ENCODE data around the gene LRRC36. TPM values are rescaled to one million over a fixed set of nuclear protein-coding genes. Genes with fewer than 3 reads are reported as not detected.

Gene LRRC36
- total RNA-seq, 1 experiment from 2014 or later = 0.13 TPM

DNA sequence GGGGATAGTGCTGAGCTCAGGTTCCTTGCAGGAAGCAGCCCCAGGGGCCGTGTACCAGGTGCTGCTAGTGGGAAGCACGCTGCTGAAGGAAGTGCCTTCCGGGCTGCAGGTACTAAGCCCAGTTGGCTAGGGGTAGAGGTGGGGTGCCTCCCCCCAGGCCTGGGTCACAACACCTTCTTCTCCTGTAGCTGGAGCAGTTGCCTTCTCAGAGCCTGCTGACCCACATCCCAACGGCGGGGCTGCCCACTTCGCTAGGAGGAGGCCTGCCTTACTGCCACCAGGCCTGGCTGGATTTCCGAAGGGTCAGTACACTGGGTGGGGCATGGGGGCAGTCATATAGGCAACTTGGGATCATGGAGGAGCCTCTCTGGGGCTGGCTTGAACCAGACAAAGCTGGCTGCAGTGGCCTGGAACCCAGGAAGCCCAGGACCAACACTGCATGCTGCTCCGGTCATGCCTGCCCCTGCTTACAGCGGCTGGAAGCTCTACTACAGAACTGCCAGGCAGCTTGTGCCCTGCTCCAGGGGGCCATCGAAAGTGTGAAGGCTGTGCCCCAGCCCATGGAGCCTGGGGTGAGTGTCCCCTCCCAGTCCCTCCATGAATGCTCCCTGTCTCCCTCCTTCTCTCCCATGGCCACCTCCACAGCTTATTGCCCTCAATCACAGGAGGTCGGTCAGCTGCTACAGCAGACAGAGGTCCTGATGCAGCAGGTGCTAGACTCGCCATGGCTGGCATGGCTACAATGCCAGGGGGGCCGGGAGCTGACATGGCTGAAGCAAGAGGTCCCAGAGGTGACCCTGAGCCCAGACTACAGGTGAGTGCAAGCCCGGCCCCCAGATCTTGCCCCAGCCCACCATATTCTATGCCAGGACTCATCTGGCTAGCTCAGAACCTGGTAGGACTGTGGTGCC, 44.8 kb upstream of the LRRC36 start:
- Mint-ChIP-seq H3K36me3 (no peaks in the 10 kb centered on the region), H3K27ac (no peak overlapping the region), H3K27me3 (ENCODE audit: low read depth) (peaks cover 23% of the 10 kb centered on the region), H3K9me3 (no peaks in the 10 kb centered on the region), H3K4me3 (no peak overlapping the region), H3K4me1 (peaks cover 2% of the 10 kb centered on the region; the same call in 1 of the 2 replicates)
- TF ChIP-seq SMAD3 (CRISPR knock-in tag; IDR thresholded peaks at IDR 0.05; ENCODE audit: borderline replicate concordance) = no peak
- TF ChIP-seq FOXJ3 (CRISPR knock-in tag; IDR thresholded peaks at IDR 0.05; ENCODE audit: borderline replicate concordance) = no peak
- TF ChIP-seq, protein P1, sequence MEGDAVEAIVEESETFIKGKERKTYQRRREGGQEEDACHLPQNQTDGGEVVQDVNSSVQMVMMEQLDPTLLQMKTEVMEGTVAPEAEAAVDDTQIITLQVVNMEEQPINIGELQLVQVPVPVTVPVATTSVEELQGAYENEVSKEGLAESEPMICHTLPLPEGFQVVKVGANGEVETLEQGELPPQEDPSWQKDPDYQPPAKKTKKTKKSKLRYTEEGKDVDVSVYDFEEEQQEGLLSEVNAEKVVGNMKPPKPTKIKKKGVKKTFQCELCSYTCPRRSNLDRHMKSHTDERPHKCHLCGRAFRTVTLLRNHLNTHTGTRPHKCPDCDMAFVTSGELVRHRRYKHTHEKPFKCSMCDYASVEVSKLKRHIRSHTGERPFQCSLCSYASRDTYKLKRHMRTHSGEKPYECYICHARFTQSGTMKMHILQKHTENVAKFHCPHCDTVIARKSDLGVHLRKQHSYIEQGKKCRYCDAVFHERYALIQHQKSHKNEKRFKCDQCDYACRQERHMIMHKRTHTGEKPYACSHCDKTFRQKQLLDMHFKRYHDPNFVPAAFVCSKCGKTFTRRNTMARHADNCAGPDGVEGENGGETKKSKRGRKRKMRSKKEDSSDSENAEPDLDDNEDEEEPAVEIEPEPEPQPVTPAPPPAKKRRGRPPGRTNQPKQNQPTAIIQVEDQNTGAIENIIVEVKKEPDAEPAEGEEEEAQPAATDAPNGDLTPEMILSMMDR (IDR thresholded peaks at IDR 0.05) = no peak
- TF ChIP-seq FOXP1 (CRISPR knock-in tag; IDR thresholded peaks at IDR 0.05; ENCODE audit: borderline replicate concordance) = no peak
- no peak for TF ChIP-seq ZBTB21 (CRISPR knock-in tag; IDR thresholded peaks at IDR 0.05; ENCODE audit: borderline replicate concordance)
- no peak for TF ChIP-seq USF2 (CRISPR knock-in tag; IDR thresholded peaks at IDR 0.05)
- TF ChIP-seq MXD4 (CRISPR knock-in tag; IDR thresholded peaks at IDR 0.05; ENCODE audit: borderline replicate concordance) = no peak
- no peak for DNase-seq (ENCODE audit: low spot score)
- CTCF ChIA-PET = interaction anchor here (1.1 to 3.4 kb wide), 10 partner anchors 17 to 452 kb away, joined by 3 to 27 read pairs (median 6); partner anchors contain the start of genes KCTD19, LRRC36, NAE1 and TPPP3
- no peak for ATAC-seq
- POLR2A ChIA-PET = no interaction called here

GRCh38 chr16:67282447-67282805, 44.2 kb upstream of the LRRC36 start:
- H3K9me3 Mint-ChIP-seq = no peaks in the 10 kb centered on the region
- DNase-seq (ENCODE audit: low spot score) (no peak), ATAC-seq (no peak)
- H3K4me3 Mint-ChIP-seq = no peak overlapping the region
- peaks cover 23% of the 10 kb centered on the region for H3K27me3 Mint-ChIP-seq (ENCODE audit: low read depth)
- H3K4me1 Mint-ChIP-seq = peaks cover 2% of the 10 kb centered on the region; the same call in 1 of the 2 replicates
- no peak for TF ChIP-seq NR2C2 (CRISPR knock-in tag; IDR thresholded peaks at IDR 0.05)
- no peak for TF ChIP-seq PRDM15 (CRISPR knock-in tag; IDR thresholded peaks at IDR 0.05)
- no peak for TF ChIP-seq FOXP4 (CRISPR knock-in tag; IDR thresholded peaks at IDR 0.05)
- no peak for TF ChIP-seq PREB (CRISPR knock-in tag; IDR thresholded peaks at IDR 0.05; ENCODE audit: borderline replicate concordance)
- TF ChIP-seq CBFB (CRISPR knock-in tag; IDR thresholded peaks at IDR 0.05; ENCODE audit: low read depth) = no peak
- TF ChIP-seq, protein P2, sequence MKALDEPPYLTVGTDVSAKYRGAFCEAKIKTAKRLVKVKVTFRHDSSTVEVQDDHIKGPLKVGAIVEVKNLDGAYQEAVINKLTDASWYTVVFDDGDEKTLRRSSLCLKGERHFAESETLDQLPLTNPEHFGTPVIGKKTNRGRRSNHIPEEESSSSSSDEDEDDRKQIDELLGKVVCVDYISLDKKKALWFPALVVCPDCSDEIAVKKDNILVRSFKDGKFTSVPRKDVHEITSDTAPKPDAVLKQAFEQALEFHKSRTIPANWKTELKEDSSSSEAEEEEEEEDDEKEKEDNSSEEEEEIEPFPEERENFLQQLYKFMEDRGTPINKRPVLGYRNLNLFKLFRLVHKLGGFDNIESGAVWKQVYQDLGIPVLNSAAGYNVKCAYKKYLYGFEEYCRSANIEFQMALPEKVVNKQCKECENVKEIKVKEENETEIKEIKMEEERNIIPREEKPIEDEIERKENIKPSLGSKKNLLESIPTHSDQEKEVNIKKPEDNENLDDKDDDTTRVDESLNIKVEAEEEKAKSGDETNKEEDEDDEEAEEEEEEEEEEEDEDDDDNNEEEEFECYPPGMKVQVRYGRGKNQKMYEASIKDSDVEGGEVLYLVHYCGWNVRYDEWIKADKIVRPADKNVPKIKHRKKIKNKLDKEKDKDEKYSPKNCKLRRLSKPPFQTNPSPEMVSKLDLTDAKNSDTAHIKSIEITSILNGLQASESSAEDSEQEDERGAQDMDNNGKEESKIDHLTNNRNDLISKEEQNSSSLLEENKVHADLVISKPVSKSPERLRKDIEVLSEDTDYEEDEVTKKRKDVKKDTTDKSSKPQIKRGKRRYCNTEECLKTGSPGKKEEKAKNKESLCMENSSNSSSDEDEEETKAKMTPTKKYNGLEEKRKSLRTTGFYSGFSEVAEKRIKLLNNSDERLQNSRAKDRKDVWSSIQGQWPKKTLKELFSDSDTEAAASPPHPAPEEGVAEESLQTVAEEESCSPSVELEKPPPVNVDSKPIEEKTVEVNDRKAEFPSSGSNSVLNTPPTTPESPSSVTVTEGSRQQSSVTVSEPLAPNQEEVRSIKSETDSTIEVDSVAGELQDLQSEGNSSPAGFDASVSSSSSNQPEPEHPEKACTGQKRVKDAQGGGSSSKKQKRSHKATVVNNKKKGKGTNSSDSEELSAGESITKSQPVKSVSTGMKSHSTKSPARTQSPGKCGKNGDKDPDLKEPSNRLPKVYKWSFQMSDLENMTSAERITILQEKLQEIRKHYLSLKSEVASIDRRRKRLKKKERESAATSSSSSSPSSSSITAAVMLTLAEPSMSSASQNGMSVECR (CRISPR knock-in tag; IDR thresholded peaks at IDR 0.05; ENCODE audit: borderline replicate concordance) = no peak
- TF ChIP-seq ZNF423 (CRISPR knock-in tag; IDR thresholded peaks at IDR 0.05) = no peak
- no peak for TF ChIP-seq TEAD4 (CRISPR knock-in tag; IDR thresholded peaks at IDR 0.05)
- no peaks in the 10 kb centered on the region for H3K36me3 Mint-ChIP-seq
- ChIA-PET CTCF (interaction anchor here (1.1 to 3.4 kb wide), 7 partner anchors 18 to 452 kb away, joined by 3 to 27 read pairs (median 9); partner anchors contain the start of genes KCTD19, LRRC36 and NAE1), POLR2A (no interaction called here)
- H3K27ac Mint-ChIP-seq = no peak overlapping the region

All from WTC11 (cell line).